GM18499 (cell line): ENCODE results near the gene ZIC4.

Source experiments
- ATAC-seq: cut with Tn5 transposase; IDR thresholded peaks from one replicate; pipeline ENCODE4 v1.9.1; 2021; ENCODE audit warnings: moderate number of reproducible peaks; ENCODE audit not compliant: insufficient read depth, unreplicated experiment

The ZIC4 gene

DNA sequence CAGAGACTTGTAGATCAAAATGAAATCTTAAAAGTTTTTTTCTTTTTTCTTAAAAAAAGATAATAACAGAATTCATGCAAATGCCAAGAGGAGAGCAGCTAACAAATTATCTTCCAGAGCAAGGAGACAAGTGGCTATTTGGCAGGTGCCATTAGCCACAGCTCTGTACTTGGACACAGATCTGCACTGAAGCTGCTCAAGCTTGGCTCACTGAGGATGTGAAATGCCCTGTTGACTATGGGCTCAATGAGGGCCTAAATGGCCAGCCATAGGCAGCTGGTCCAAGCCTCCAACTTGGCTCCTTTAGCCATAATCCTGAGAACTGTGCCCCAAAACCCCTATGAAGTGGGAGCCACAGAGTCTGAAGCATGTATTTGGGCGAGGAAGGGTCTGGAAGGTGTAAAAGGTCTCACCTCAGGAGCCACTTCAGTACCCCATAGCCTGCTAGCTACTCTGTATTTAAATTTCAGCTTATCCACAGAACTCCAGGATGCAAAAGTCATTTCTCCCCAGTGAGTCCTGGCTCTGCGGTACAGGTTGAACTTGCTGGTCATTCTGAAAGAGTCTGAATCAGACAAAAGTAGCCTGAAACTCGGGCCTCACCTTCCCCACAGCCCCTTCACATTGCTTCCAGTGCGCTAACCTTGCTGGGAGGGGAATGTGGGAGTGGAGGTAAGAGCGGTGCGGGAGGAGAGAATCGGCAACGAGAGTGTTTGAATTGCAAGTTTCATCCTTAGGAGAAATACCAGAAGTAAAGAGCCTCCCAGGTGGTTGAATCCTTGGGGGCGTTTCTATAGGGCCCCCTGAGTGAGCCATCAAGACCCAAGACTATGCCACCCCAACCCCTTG lies 48.0 kb downstream of the ZIC4 start:
- no peak for ATAC-seq

DNA sequence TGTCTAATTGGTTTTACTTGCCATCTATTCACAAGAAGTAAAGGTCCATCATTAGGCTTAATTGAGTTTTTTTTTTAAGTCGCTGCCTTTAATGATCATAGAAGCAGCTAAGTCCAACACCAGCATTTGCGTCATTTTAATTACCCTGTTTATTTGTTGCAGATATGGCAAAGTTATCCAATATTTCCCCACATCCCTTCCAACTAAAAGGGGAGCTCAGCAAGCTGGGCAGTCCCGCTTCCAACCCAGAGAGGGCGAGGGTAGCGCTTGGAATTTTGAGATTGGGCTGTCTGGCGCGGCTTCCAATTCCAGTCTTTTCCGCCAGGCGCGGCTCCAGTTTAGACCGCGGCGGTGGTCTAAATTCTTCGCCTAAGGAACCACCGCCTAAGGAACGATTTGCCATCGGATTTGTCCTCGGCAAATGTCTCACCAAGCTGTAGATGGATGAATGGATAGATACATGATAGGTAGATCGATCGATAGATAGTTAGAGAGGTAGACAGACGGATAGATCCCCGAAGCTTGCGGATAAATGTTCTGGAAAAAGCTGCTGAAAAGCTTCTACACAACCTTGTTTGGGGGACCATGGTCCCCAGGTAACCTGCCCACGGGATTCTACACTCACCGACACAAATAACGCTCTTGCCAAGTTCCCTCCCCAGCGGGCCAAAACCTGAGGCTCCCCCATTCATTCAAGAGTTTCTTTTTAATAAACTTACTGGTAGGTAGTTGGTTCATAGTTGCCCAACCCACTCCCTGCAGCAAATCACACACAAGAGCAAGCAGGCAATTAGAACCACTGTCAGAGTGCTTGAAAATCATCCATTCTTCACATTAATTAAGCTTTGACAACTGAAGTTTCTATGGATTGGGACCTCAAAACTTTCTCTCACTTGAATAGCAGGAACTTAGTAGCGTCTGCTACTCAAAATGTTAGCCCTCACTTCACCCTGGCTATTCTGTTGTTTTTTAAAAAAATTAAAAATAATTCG lies 49.1 kb downstream of the ZIC4 start:
- no peak for ATAC-seq

DNA sequence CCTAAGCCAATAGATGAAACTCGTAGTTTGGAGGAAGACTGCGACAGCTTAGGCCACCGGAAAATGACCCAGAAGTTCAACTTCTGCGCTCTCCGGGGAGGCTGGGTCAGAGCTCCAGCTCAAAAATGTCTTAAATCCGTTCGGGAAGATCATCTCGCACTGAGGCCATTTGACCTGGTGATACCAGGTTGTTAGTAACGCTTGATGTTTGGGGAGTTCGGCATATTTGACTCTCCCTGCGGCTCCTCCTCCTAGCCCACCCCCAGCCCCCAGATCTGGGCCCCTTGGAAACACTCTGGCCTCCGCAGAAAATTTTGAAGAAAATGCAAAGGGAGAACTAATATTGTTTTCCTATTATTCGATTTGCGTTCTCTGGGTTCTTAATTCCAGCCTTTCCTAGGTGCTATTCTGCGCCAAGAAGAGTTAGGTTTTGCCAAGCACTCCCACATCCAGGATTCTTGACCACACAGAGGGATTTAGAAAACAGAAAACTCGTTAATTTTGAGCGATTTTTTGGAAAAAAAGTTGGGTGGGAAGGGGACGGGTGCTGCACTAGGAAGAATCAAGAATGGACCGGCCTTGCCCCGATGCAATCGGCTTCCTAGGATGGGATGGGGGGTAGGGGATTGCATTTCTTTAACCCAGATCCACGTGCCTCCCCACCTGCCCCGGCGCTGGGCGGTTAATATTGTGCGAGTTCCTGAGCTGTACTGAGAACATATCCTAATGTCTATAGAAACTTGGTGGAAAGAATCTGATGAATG lies 50.0 kb downstream of the ZIC4 start:
- ATAC-seq, result no peak

DNA sequence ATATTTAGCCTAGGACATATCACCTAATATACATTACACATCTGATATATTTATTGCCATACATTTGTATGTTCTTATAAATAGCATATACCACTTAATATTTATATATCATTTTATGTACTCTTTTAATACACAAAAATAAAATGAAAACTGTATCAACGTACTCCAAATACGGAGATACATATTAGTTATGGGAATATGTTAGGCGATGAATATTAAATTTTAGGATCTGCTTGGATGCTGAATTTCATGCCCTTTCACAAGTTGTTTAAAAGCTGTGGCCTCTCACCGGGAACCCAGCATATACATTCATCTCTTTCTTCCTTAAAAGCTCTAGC lies 50.6 kb downstream of the ZIC4 start:
- ATAC-seq, result no peak

DNA sequence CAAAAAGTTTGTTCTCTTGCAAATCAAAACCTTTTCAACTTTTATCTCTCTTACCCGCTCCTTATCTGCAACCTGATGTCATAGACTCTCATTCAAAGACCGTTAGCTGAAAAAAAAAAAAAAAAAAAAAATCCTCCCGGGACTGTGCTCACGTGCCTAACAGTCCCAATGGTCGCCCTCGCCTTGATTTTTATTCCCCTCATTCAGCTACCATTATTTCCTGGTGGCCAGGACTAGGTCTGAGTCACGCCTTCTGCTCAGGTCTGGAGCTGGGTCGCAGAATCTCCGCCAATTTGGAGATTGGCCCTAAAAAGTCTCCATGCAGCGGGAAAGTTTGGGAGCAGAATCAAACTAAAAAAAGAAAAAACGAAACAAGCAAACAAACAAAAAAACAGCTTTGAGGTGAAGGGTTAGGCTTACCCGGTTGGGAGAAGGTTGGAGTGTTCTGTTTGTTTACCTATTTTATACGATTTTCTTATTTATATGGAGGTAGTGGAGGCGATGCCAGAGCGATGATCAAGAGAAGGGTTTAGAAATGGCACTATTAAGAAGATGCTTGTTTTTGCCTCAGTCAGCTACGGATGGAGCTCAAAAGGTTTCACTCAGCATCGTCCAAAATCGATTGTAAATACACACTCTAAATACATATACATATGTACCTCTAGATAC lies 51.1 kb downstream of the ZIC4 start:
- ATAC-seq, result no peak

DNA sequence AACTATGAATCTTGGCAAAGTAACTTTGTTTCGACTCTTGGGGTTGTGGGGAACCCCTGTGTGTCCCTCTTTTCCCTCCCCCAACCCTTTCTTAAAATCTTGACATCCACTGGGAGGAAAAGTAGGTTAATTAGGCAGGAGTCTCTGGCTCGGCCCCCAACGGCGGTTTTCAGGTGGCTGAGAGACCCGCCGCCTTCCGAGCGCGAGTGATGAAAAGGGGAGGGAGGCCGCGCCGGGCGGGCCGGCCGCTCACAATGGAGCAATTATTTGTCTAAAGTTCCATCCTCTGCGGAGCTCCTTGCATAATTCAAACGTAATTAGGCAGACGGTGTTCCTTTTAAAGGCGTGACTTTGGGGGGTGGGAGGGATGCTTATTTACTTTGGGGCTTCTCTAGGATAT lies 51.7 kb downstream of the ZIC4 start:
- ATAC-seq, result no peak

DNA sequence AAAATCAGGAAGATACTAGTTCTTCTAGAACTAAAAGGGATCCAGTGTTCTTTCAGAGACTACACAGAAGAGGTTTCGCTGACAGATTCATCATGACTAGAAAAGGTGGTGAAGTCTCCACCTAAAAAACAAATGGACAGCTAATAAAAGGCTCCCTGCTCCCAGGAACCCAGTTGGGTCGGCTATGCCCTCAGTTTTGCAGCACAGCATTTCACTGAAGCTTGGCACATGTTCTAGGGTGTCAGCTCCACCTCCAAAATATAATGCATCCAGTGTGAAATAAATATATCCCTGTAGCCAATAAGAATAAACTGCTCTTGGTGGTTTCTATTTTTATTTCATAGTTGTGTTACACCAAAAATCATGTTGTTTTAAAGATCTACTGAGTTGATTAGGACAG lies 55.0 kb downstream of the ZIC4 start:
- no peak for ATAC-seq

DNA sequence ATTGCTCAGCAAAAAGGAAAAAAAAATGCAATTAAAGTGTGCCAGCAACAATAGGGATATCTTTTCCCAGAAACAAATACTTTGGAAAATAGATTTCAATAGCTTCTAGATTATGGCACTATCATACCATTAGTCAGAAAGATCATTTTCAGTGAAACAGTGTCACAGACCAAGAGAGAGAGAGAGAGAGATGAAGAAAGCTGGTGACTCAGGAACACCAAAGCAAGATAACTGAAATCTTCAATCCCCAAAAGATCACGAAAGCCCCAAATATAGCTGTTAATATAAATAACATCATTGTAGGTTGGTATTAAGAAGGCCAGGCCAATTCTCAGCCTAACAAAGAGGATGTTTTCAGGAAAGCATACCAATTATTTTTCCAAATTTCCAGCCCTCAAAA lies 57.4 kb downstream of the ZIC4 start:
- ATAC-seq, result no peak

DNA sequence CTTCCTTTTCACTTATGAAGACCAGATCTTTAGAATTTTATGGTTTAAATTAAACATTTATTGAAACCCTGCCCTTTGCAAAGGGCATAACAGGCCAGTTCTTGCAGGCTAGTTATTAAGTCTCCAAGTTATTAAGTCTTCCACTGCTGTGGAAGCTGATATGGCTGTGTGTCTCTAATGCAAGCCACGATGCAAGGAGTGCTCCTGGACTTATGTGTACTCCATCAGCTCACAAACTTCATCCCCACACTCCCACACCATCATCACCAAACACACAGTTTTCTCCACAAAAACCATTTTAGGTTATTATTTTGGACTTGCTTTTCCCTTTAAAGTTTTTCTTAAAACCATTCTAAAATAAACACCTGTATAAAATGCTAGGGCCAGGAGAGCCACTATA lies 62.4 kb downstream of the ZIC4 start:
- ATAC-seq, result no peak

DNA sequence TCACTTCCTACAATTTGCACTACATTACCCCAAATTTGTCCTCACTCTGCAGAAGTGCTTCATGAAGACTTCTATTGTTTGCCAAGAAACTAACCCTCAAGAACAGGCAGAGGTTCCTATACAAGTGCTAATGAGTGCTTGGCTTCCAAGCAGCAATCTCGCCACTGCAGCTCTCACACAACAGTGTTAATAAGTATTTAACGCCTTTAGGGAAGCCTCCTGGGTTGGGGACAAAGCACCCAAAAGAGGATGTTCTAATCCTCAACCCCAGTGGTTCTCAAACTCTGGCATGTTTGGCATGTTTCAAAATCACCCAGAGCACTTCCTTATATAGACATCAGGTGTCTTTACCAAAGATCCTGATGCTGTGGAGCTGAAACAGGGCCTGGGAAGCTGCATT lies 64.6 kb downstream of the ZIC4 start:
- no peak for ATAC-seq

DNA sequence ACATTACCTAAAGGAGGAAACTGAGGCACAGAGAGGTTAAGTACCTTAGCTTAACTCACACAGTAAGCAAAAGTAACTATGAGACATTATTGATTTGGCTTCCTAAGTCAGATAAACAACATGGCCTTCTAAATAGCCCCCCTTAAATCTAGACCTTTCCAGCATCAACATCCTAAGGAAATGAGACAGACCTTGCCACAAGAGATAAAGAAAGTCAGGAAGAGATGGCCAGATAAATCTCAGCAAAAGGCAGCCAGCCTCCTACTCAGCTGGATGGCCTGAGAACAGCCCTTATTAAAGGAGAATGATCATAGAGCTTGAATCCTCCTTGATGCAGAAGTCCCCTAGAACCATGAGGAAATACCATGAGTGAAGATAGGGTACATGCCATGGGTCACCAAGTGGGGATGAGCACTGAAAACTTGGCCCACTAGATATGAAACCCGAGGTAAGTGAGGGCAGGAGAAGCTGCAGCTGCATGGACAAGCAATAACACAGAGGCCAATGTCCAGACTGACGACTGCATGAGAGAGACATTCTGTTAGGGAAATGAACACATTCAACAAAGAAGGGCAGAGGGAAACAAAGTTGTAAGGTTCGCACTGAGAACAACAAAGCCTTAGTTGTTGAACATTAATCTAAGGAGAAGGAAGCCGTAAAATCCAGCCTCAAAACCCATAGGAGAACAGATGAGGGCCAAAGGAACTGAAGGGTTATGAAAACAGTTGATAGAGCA lies 69.6 kb downstream of the ZIC4 start:
- ATAC-seq, result no peak
